GM12872 (cell line): ENCODE data around the gene ADGRD2.

Experiments used
- TF ChIP-seq, protein P1 (sequence below): IDR thresholded peaks from 3 replicates; pipeline ENCODE4 v1.5.1; 2011; ENCODE audit warnings: low read depth, mild to moderate bottlenecking, low read length, moderate library complexity; ENCODE audit not compliant: insufficient read depth

Gene ADGRD2

DNA sequence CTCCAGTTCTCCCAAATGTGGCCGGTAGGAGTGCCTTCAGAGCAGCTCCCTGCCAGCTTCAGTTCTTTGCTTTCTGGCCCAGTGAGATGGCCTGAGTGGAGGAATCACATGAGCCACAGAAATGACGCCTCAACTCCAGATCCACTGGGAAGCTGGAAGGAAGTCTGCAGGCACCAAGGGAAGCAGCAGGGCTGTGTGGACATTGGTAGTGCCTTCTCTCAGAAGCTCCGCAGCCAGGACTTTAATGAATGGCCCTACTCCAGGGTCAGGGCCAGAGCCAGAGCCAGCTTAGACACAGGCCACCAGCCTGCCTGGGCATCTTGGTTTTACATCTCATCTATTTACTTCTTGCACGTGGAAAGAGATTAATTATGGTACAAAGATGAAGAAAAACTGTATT, 23.0 kb upstream of the ADGRD2 start:
- TF ChIP-seq, protein P1, sequence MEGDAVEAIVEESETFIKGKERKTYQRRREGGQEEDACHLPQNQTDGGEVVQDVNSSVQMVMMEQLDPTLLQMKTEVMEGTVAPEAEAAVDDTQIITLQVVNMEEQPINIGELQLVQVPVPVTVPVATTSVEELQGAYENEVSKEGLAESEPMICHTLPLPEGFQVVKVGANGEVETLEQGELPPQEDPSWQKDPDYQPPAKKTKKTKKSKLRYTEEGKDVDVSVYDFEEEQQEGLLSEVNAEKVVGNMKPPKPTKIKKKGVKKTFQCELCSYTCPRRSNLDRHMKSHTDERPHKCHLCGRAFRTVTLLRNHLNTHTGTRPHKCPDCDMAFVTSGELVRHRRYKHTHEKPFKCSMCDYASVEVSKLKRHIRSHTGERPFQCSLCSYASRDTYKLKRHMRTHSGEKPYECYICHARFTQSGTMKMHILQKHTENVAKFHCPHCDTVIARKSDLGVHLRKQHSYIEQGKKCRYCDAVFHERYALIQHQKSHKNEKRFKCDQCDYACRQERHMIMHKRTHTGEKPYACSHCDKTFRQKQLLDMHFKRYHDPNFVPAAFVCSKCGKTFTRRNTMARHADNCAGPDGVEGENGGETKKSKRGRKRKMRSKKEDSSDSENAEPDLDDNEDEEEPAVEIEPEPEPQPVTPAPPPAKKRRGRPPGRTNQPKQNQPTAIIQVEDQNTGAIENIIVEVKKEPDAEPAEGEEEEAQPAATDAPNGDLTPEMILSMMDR = no peak

DNA sequence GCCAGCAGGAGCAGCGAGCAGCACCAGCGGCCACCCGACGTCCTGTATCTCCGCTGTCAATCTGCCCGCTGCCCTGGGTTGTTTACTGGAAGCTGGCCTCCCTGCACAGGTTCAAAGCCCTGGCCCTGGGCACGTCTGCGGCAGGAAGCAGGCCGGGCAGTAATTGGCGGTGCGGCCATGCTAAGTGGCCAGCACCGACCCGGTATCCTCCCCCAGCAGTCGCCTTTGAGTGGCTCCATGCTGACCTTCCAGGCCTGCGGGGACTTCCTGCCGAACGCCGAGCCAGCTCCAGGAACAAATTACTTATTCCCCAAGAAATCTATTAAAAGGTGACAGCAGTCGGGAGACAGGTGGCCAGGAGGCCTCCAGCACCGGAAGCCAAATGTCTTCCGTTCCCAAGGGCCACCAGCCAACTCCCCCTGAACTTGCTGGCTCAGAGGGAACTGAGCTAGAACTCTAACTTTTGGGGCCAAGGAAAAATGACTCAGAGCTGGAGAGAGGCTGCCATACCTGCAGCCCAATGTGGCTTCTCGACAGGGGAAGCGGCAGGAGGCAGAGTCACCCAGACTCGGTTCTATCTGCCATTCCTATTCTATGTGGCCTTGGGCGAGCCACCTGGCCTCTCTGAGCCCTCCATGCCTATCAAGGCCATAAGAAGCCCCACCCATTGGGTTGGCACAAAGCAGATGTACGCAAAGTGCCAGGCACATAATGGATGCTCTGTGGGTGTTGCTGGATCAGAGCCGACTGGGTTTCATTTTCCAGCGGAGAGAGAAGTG, 21.3 kb upstream of the ADGRD2 start:
- TF ChIP-seq, protein P1 = no peak

- TF ChIP-seq, protein P1 = no peak
Measured at GRCh38 chr9:124429530-124429867, 20.8 kb upstream of the ADGRD2 start.

- TF ChIP-seq, protein P1 = no peak
Measured at GRCh38 chr9:124436320-124436719, 13.9 kb upstream of the ADGRD2 start.

DNA sequence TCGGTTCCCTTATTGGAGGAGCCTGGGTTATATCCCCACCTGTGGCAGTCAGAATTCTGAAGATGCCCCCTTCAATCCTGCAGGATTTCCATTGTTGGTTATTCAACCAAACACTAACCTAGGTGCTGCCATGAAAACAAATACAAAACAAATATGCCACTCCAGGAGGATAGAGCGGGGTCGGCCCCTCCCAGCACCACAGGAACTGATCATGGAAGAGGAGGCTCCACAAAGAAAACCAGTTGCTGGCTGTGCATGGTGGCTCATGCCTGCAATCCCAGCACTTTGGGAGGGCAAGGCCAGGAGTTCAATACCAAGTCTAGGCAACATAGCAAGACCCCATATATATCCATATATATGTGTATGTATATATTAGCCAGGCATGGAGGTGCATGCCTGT, 13.2 kb upstream of the ADGRD2 start:
- TF ChIP-seq, protein P1 = no peak

- TF ChIP-seq, protein P1 = no peak
Measured at GRCh38 chr9:124438091-124438490, 12.2 kb upstream of the ADGRD2 start.

- TF ChIP-seq, protein P1 = no peak
Measured at GRCh38 chr9:124439086-124439485, 11.2 kb upstream of the ADGRD2 start.
